NT2/D1 (cell line): ENCODE results near the gene KRTAP4-6.
"Not testable (repeated sequence)": the region's sequence is repeated elsewhere in the genome, so short reads cannot be mapped to it uniquely, and the experiment has no call there.

Experiments
- YY1 ChIP-seq: IDR thresholded peaks from 2 replicates; pipeline ENCODE4 v1.6.1; 2011; ENCODE audit not compliant: insufficient read length, insufficient read depth
- ZNF274 ChIP-seq: IDR thresholded peaks from 2 replicates; pipeline ENCODE4 v1.6.1; 2011; ENCODE audit warnings: mild to moderate bottlenecking, low read depth, low read length

GRCh38 chr17:41108728-41109386, 31.5 kb downstream of the KRTAP4-6 start:
- not testable (repeated sequence) for TF ChIP-seq YY1, ZNF274
